HG03175 (cell line): ENCODE results near the gene STARD8.

Experiments used
- ATAC-seq: cut with Tn5 transposase; IDR thresholded peaks from one replicate; pipeline ENCODE4 v1.9.1; 2021; ENCODE audit warnings: mild to moderate bottlenecking, moderate library complexity; ENCODE audit not compliant: unreplicated experiment

The STARD8 gene

DNA sequence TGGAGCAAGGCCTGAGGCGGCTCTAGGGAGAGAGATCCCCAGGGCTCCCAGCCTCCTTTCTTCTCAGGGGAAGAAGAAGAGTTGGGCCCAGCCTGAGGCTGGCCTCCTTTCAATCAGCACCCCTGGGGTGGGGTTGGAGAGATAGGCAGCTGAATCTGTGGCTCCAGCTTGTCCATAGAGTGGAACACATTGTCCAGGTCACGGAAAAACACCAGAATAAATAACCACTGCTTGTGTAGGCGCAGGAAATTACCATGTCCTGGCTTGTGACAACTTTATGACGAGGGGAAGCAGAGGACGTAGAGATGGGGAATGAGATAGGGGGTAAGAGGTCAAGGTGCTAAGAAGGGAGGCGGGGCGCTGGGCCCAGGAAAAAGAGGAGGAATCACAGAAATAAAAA is 100.6 kb downstream of the STARD8 start:
- no peak for ATAC-seq

DNA sequence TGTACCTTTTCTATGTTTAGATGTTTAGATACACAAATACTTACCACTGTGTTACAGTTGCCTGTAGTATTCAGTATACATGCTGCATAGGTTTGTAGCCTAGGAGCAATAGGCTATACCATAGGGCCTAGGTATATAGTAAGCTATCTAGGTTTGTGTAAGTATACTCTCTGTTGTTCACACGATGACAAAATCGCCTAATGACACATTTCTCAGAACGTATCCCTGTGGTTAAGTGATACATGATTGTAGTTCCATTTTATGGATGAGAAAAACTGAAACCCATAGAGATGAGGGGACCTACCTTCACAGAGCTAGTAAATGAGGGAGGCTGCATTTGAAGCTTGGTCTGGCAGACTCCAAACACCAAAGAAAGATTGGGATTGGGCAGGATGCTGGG is 102.0 kb downstream of the STARD8 start:
- ATAC-seq: no peak

DNA sequence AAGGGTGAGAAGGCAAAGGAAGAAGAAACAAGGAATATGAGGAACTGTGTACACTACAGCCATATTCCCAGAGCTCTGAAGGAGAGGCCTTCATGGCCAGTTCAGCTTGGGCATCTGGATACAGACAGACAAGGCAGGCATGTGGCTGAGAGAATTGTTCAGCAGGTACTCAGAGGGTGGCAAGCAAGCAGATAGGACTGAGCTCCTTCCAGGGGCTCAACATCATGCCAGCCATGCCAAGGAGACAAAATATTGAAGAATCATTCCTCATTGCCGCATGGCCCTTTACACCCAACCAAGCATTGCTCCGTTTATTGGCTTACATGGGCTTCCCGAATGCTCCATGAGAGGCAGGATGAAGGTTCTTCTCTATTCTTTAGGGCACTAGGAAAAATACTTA is 102.8 kb downstream of the STARD8 start:
- ATAC-seq: no peak

DNA sequence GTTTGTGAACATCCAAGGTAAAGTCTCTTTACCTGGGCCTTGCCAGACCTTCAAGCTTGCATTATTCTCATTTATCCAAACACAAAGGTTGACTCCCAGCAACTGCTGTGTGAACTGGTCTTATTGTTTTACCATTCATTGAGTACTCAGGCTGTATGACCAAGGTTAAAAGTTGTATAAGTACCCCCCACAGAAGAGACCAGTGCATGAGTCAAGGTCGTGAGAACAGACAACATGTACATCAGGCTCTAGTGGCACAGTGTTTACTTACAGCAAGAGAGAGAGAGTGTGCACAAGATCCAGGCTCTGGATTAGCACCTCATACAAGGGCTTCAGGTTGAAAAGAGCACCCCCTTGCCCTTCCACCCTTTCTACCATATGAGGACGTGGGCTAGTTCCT is 103.9 kb downstream of the STARD8 start:
- ATAC-seq: no peak

DNA sequence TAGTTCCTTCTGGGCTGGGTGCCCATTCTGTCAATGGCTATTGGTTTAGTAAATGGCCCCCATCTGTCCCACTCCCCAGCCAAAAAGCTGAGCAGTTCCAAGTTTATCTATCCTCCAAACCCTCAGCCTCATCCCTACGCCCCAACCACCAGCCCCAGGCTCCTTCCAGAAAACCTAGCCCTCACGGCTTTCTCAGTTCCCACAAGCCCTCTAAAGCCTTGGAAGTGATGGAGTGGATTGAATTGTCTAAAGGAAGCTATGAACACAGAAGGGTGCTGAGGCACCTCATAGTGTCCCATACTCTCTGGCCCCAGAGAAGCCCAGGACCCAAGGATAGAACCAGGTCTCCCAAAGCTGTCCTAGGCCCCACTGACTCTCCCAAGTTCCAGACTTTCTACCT is 105.8 kb downstream of the STARD8 start:
- no peak for ATAC-seq

DNA sequence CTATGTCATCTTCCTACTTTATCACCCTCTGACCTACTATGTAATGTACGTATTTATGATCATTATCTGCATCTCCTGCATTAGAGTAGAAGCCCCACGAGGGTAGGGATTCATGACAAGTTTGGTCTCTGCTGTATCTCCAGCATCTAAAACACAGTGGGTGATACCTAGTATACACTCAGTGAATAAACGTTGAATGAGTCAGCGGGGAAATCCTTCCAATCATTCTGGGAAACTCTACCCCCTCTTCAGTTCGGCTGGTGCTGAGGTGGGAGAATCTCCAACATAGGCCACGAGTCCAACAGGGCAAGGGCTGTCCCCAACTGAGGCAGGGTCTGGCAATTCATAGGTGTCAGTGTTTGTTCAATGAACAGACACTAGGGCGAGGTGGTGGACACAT is 106.9 kb downstream of the STARD8 start:
- ATAC-seq: no peak

DNA sequence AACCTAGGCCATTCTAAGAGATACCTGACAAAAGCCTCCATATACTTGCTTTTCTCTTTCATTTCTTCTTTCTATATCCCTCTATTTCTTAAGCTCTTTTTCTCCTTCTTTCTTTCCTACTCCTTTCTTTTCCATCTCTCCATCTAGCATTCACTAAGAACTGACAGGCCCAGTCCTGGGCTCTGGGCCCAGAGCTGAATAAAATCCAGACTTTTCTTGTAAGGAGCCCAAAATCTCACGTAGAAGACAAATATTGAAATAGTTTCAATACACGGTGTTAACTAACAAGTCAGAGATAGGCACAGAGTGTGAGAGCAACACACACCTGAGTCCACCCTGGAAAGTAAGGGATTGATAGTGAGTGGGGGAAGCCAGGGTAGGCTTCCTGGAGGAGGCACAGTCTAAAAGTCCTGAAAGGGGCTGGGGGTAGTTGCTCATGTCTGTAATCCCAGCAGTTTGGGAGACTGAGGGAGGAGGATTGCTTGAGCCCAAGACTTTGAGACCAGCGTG is 108.2 kb downstream of the STARD8 start:
- ATAC-seq: no peak

DNA sequence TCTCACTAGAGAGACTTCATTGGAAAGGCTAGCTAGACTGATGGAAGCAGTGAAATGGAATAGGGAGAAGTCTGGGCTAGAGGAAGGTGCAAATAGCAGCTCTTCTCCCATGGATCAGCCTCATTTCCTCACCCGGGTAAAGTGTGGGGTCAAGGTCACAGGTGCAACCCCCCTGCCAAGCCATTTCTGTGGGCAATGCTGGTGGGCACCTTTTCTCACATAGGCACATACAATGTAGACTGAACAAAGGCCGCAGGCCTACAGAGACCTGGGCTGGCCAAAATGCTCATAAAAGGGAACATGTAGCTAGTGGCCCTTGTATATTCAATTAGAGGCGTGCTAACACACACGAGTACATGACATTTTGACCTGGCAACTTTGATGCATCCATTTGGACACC is 109.9 kb downstream of the STARD8 start:
- no peak for ATAC-seq

DNA sequence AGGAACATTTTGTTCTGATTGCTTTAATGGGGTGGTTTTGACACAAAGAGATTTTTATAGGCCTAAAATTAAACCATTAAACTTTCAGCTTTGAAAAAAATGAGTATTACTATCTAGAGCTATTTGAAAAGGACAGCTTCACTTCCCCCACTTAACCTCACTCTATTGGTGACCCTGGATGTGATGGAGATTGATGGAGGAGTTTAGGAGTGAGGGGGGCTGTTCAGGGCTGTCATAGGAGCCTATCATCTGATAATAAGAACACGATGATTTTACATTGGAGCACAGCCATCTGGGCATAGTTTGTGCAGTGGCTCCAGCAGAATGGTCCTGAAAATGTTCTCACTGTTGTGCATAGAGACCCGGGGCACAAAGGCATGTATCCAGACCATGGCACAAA is 110.3 kb downstream of the STARD8 start:
- no peak for ATAC-seq

DNA sequence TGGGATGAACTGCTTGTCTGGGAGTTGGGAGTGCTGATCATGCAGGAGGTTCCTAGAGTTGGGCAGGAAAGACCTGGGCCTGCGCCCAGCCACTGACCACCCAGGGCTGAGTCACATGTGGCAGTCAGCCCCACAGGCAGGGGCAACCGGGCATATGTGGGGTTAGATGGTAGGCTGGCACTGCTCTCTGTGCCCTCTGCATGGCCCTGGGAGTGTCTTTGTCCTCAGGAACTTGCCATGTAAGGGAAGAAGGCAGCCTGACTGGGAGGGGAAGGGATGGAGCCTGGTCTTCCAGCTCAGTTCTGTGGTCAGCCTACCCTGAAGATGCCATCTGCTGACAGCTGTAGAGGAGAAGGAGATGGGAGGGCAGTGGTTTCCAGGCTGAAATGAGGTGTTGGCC is 111.2 kb downstream of the STARD8 start:
- no peak for ATAC-seq

DNA sequence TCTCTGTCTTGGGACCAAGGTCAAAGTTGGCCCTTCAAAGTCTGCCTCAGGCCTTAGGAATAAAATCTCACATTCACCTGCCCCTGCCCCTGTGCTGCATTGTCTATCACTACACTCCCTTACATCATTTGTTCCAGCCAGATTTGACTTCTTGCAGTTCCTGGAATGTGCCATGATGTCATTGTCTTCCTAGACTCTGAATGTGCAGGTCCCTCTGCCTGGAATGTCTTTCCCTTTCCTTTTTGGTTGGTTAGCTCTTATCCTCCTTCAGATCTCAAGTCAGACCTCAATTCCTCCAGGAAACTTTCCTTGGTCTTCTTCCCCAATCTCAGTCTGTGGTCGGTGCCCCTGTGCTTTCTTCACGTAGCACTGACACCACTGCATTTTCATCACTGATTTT is 113.6 kb downstream of the STARD8 start:
- no peak for ATAC-seq

DNA sequence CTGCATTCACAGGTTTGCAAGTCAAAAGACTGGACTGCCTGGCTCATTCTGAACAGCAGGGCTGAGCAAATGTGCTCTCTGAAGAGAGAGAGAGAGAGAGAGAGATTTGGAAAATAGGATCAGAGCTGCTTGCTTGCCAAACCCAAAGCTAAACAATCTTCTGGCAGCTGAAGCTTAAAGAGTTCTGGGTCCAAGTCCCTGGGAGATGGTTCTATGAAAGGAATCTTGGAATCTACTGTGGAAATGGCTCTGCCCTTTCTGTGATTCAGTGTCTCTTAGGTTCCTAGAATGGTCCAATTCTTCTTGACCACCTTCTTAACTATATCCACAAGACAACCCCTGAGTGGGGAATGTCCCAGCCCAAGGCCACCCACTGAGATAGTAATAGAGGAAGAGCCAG is 115.3 kb downstream of the STARD8 start:
- ATAC-seq: no peak

DNA sequence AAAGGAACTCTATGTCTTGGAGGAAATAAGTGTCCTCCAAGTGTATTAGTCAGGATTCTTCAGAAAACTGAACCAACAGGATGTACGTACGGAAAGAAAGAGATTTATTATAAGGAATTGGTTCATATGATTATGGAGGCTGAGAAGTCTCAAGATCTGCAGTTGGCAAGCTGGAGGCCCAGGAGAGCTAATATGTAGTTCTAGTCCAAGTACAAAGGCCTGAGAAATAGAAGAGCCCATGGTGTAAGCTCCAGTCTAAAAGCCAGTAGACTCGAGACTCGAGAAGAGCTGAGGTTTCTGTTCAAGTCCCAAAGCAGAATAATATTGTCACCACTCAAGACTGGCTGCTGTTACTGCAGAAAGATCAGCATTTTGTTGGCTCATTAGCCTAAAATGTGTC is 116.0 kb downstream of the STARD8 start:
- no peak for ATAC-seq
